ENCODE results near the gene AXIN2. TPM values are rescaled to one million over a fixed set of nuclear protein-coding genes. Genes with fewer than 3 reads are reported as not detected.

The AXIN2 gene
- total RNA-seq, 1 donor from 2014 or later, result 88.7 TPM

GRCh38 chr17:65550758-65551157 is 10.7 kb downstream of the AXIN2 start:
- H3K27ac Mint-ChIP-seq, result peak overlapping the region; percentile 60
- peaks cover 66% of the 10 kb centered on the region for H3K4me1 Mint-ChIP-seq
- no peak for DNase-seq (ENCODE audit: low spot score in 2 of 2, unreplicated experiment in 2 of 2)
- H3K9me3 Mint-ChIP-seq, result no peaks in the 10 kb centered on the region
- no peaks in the 10 kb centered on the region for H3K27me3 Mint-ChIP-seq (ENCODE audit: low read depth)
- no peak overlapping the region for H3K4me3 Mint-ChIP-seq
- no peak for TF ChIP-seq CTCF (IDR thresholded peaks at IDR 0.05; ENCODE audit: unreplicated experiment)
- H3K36me3 Mint-ChIP-seq, result peaks cover 30% of the 10 kb centered on the region

GRCh38 chr17:65550075-65550662 is 11.3 kb downstream of the AXIN2 start:
- no peaks in the 10 kb centered on the region for H3K9me3 Mint-ChIP-seq
- TF ChIP-seq CTCF (IDR thresholded peaks at IDR 0.05; ENCODE audit: unreplicated experiment), result no peak
- peaks cover 66% of the 10 kb centered on the region for H3K4me1 Mint-ChIP-seq
- no peak for DNase-seq (ENCODE audit: low spot score in 2 of 2, unreplicated experiment in 2 of 2)
- H3K4me3 Mint-ChIP-seq, result peak overlapping the region; percentile 1
- peak overlapping the region; percentile 60 for H3K27ac Mint-ChIP-seq
- no peaks in the 10 kb centered on the region for H3K27me3 Mint-ChIP-seq (ENCODE audit: low read depth)
- H3K36me3 Mint-ChIP-seq, result peaks cover 30% of the 10 kb centered on the region

DNA sequence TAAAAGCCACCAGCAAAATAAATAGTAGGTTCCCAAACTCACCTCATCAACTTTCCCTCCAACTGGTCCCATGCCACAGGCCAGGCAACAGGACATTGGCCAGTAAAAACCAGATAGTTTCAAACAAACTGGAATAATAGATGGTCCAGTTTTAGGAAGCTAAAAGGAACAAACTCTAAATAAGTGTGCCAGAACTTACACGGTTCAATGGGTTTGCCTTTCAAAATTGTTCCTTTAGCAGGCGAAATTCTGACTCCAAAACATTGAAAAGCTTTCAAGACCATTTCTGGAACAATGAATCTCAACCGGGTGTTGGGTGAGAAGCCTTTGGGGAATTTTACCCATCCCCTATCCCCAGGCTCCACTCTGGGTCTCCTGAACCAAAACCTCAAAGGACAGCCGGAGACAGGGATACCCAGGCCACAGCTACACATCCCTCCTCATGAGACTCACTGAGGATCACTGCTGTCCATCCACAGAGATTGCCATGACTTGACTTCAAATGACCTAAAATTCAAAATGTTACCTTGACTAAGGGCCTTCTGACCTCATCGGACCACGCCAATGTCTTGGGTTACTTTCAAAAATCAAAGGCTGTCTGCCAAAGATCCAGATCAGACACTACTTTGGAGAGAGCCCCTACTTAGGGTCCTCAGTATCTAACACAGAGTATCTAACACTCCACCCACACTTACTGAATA is 13.0 kb downstream of the AXIN2 start:
- peaks cover 37% of the 10 kb centered on the region for H3K36me3 Mint-ChIP-seq
- H3K27me3 Mint-ChIP-seq (ENCODE audit: low read depth), result no peaks in the 10 kb centered on the region
- H3K4me1 Mint-ChIP-seq, result peaks cover 74% of the 10 kb centered on the region
- H3K27ac Mint-ChIP-seq, result peak overlapping the region; percentile 10
- TF ChIP-seq CTCF (IDR thresholded peaks at IDR 0.05; ENCODE audit: unreplicated experiment), result no peak
- no peak overlapping the region for H3K4me3 Mint-ChIP-seq
- H3K9me3 Mint-ChIP-seq, result no peaks in the 10 kb centered on the region
- no peak for DNase-seq (ENCODE audit: low spot score in 2 of 2, unreplicated experiment in 2 of 2)

DNA sequence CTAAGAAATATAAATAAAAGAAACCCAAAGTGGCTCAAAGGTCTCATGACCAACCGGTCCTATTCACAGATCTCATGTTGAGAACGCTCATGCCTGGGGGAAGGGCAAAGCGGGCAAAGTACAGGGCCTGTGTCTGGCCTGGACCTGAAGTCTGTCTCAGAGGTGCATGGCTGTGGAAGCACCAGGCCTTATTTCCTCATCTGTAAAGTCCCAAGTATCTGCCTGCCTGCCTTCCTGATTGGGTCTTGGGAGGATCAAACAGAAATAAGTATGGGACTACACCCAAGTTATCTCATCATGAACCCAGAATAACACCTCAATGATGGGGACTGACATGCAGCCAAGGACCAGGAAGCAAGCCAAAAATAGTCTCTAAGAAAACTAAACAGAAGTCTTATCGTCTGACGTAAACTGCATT is 14.2 kb downstream of the AXIN2 start:
- peaks cover 43% of the 10 kb centered on the region for H3K36me3 Mint-ChIP-seq
- H3K4me3 Mint-ChIP-seq, result no peak overlapping the region
- no peak for DNase-seq (ENCODE audit: low spot score in 2 of 2, unreplicated experiment in 2 of 2)
- H3K9me3 Mint-ChIP-seq, result no peaks in the 10 kb centered on the region
- H3K27ac Mint-ChIP-seq, result peak overlapping the region; percentile 94
- H3K4me1 Mint-ChIP-seq, result peaks cover 74% of the 10 kb centered on the region
- no peaks in the 10 kb centered on the region for H3K27me3 Mint-ChIP-seq (ENCODE audit: low read depth)
- TF ChIP-seq CTCF (IDR thresholded peaks at IDR 0.05; ENCODE audit: unreplicated experiment), result no peak

GRCh38 chr17:65546579-65546978 is 14.9 kb downstream of the AXIN2 start:
- Mint-ChIP-seq H3K4me1 (peaks cover 68% of the 10 kb centered on the region), H3K27ac (peak overlapping the region; percentile 94), H3K9me3 (no peaks in the 10 kb centered on the region), H3K36me3 (peaks cover 41% of the 10 kb centered on the region), H3K27me3 (ENCODE audit: low read depth) (no peaks in the 10 kb centered on the region), H3K4me3 (peak overlapping the region; percentile 28)
- no peak for DNase-seq (ENCODE audit: low spot score in 2 of 2, unreplicated experiment in 2 of 2)
- no peak for TF ChIP-seq CTCF (IDR thresholded peaks at IDR 0.05; ENCODE audit: unreplicated experiment)
